Raji (cell line): ENCODE results near the gene SPATA21.

ENCODE experiments used
- POLR2A ChIP-seq: IDR thresholded peaks from 2 replicates; pipeline ENCODE4 v1.6.1; 2011; ENCODE audit warnings: low read depth, low read length, control low read depth; ENCODE audit not compliant: insufficient read depth

Gene SPATA21, protein sequence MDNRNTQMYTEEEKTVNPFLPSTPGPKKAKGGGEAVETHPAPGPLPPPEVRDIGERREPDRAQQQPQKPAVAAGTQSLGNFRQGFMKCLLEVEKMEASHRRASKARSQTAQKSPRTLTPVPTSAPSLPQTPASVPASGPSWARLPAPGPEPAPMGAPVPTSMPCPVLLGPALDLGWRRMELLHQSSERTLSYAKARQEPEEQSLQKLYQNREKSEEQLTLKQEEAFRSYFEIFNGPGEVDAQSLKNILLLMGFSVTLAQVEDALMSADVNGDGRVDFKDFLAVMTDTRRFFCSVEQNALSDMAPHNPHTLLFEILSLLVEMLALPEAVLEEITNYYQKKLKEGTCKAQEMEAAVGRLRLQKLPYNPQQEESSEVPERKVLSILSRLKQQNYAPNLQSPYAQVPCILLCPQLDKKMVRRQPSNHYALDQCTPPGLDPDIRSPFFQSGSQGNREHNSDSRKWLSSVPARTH

DNA sequence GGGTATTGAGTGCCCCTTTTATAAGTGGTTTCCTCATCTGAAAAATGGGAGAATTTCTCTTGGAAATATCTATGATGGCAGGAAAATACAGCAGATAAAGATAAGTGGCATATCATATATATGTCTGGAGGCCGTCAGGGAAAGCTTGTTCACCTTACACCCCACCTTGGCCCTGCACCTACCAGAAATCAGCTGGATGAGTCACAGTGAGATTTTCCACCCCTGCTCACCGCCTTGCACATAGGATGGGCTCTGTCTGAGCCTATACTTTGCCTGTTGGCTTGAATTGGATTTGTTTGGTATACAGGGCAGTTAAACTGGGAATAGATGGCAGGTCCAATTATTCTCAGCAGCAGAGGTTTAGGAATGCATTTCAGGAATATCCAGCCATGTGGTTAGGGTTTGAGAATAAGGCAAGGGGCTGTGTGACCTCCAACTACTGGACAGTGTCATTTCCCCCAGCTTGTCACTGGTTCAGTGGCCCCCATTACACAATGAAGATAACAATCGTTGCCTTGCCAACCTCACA, at the start of gene SPATA21:
Gene SPATA21 (minus strand): TSS at position 479 of the 529 bp plus-strand sequence. CDS start 6,053 bp downstream, outside the sequence.
- no peak for TF ChIP-seq POLR2A

DNA sequence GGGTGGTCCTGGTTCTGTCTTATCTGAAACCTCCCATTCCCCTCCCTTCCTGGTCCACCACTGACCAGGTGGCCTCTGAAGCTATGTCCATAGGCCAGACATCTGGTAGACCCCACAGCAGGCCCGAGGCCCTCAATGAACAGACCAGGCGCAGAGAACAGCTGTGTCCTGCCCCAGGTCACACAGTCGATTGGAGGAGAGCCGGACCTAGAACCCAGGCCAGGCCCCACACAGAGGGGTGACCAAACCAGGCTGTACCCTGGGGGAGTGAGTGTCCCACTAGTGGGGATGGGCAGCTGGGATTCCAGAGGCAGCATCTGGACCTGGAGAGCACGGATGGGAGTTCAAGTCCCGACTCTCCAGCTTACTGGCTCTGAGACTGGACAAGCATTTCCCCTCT, 47.7 kb upstream of the SPATA21 start:
- TF ChIP-seq POLR2A: no peak

DNA sequence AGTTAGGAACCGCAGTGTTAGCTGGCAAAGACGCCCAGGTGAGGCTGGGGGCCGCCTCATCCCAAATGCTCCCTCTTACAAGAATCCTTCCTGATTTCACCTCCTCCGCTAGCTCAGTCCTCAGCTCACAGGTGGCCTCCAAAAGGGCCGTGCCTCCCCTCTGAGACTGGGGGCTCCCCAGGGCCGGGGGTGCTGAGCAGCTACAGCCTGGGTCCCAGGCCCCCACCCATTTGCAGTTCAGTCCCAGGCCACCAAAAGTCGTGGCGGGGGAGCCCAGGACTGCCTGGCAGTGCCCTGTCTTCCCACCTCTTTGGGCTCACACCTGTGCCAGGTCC, 47.2 kb upstream of the SPATA21 start:
- TF ChIP-seq POLR2A: no peak

DNA sequence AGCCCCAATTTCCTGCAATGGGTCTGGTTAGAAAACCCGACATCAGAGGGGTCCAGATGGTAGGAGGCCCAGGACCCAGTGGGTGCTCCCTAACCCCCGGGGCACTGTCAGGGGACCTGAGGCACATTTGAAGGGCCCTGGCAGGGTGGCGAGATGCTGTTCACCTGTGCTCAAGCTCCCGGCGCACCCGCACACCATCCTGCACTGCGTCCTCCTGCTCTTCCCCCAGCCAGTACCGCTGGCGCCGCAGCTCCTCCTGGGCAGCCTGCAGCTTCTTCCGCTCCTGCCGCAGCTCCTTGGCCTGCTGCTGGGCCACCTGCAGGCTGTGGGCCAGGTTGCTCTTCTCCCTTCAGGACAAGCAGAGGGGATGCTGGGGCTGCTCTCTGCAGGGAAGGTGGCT, 40.9 kb upstream of the SPATA21 start:
- no peak for TF ChIP-seq POLR2A

DNA sequence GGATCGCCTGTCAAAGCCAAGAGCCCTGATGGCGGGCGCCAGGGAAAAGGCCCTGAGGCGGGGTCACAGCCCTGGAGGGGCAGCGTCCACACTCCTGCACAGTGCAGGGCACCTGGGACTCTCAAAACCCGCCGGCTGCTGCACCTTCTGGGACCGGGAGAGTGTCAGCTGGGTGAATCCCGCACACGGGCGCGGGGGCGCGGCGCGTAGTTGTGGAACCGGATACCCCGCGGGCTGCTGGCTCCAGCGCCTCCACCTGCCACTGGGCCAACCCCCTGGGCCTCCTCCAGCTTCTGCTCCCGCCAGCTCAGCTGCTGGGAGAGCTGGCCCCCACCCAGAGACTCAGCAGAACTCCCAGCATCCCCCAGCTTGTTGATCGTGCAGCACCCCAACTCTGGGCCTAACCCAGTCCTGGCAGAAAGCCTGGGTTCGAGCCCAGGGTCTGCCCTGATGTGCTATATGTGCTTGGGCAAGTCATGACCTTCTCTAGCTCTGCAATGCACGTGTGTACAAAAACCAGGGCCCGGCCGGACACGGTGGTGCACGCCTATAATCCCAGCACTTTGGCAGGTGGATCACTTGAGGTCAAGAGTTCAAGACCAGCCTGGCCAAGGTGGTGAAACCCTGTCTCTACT, 37.1 kb upstream of the SPATA21 start:
- TF ChIP-seq POLR2A: no peak

DNA sequence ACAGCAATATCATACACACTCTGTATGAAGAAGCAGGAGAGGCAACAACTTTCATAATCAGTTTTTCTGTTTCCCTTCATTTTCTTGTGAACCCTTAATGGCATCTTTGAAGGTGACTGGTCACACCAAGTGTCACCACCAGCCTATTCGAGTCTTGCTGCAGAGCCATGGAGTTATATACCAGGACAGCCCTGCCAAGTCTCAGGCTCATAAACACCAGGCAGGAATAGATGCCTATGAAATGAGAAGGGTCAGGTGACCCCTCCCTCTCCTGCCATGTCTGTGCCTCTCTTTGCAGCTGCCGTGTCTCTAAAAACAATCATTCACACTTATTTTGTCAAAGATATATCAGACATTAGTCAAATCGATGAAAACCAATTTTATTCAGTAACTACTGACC, 31.3 kb upstream of the SPATA21 start:
- no peak for TF ChIP-seq POLR2A

DNA sequence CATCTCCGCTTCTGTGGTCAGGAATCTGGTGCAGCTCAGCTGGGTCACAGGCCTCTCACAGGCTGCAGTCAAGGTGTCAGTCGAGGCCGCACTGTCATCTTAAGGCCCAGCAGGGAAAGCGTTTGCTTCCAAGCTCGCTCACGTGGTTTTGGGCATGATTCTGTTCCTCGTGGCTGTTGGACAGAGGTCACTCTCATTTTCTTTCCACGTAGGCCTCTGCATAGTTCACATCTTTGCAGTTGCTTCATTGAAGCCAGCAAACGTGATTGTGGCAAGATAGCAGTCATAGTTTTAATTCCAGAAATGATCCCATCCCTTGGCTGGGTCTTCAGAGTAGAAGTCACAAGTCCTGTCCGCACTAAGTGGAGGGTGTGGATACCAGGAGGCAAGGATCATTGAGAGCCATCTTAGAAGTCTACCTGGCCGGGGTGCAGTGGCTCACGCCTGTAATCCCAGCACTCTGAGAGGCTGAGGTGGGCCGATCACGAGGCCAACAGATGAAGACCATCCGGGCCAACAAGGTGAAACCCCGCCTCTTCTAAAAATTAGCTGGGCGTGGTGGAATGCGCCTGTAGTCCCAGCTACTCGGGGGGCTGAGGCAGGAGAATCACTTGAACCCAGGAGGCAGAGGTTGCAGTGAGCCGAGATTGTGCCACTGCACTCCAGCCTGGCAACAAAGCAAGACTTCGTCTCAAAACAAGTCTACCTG, 27.8 kb upstream of the SPATA21 start:
- no peak for TF ChIP-seq POLR2A

DNA sequence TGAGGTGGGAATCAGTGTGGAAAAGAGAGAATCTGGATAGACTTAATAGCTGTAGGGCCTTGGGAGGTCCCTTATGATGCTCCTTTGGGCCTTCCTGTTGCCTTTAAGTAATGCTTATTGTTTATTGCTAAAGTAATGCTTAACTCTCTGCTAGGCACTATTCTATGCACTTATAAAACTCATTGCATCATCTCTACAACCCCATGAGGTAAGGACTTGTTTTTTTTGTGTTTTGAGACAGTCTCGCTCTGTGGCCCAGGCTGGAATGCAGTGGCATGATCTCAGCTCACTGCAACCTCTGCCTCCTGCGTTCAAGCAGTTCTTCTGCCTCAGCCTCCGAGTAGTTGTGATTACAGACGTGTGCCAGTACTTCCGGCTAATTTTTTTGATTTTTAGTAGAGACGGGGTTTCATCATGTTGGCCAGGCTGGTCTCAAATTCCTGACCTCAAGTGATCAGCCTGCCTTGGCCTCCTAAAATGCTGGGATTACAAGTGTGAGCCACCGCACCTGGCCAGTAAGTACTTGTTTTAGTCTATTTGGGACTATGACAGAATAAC, 25.6 kb upstream of the SPATA21 start:
- no peak for TF ChIP-seq POLR2A

DNA sequence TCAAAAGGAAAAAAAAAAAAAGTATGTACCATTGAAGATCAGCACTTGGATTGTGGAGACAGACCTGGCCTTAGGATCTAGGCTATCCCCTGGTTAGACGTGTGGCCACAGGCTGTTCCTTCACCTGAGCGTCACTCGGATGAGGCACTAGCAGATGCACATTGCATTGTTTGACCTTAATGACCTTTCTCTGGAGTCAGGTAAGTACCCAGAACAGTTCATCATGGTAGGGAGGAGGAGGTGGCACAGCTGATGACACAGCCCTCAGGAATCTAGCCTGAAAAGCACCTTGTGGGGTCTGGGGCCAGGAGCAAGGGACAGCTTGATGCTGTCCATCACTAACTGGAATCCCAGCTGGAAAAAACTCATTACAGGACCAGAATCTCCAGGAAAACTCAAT, 24.5 kb upstream of the SPATA21 start:
- no peak for TF ChIP-seq POLR2A

DNA sequence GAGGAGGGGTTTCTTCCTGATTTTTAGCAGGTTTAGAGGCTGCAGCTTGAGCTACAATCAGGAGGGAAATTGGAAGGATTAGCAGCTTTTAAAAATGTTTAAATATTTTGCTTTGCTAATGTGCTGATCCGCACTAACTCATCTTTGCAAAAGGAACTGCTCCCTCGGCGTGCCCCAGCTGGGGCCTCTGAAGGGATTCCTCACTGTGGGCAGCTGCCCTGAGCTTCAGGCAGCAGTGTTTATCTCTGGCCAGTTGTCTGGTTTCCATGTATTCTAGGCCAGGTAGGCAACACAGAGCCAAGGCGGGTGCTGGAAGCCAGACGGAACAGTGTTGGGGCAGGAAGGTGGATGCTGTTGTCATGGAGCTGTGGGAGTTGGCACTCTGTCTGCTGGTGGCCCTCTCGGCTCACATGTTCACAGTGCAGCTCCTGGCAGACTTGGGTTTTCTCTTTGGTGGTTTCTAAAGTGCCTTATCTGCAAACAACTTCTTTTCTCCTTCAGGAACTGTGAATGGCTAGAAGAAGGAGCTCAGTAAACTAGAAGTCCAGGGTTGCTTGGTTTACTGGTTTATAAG, 22.2 kb upstream of the SPATA21 start:
- no peak for TF ChIP-seq POLR2A

DNA sequence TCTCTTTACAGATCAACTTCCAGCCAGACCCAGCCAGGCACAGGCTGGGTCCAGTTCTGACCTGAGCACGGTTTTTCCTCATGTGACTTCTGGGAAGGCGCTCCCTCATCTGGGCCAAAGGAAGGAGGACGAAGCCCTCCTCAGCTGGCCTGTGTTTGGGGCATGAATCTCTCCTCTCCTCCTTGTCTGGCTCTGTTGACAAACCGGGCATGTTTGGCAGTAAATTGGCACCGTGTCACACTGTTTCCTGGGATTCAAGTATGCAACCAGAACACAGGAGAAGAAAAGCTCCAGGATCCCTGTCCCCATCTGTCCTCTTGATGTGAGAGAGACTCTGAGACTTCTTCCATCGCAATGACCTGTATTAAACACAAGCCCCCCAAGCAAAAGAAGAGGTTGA, 21.6 kb upstream of the SPATA21 start:
- no peak for TF ChIP-seq POLR2A

DNA sequence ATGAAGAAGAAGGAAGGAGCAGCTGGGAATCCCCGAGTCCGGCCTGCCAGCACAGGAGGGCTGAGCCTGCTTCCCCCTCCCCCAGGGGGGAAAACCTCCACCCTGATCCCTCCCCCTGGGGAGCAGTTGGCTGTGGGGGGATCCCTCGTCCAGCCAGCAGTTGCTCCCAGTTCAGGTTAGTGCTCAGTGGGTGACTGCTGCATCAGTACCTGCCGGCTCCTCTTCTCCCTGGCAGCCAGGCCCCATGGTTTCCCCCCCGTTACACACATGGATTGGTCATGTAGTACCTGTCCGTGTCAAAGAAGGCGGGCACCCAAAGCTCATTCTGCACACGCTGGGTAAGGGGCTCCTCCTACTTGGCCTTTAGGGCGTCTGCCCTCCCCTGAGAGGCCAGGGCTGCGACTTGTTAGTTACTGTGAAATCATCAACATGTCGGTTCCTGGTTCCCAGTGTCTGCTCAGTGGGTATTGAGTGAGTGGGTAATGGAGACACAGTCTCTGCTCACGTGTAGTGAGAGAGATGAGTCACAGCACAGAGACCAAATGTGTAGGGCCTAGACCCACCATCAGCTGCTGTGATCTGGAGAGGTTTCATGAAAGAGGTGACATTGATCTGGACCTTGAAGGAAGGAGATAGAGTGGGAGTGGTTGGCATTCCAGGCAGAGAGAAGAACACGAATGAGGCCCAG, 14.8 kb upstream of the SPATA21 start:
- no peak for TF ChIP-seq POLR2A

DNA sequence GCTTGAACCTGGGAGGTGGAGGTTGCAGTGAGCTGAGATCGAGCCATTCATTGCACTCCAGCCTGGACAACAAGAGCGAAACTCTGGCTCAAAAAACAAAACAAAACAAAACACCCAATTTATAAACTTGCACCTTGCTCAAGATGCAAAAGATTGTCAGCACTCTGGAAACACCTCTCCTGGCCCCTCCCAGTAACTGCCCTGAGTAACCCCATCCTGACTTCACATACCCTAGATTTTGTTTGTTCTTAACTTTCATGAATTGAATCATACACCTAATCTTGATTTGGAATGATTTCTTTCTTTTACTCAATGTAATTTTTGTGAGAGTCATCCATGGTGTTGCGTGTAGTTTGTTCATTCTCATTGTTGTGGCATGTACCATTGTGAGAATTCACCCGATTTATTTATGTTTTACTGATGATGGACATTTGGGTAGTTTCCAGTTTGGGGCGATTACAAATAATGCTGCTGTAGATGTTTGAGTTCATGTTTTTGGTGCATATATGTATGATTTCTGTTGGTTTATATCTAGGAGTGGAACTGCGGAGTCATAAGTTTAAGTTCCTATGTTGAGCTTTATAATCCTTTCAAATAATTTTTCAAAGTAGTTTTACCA, 13.7 kb upstream of the SPATA21 start:
- TF ChIP-seq POLR2A: no peak

DNA sequence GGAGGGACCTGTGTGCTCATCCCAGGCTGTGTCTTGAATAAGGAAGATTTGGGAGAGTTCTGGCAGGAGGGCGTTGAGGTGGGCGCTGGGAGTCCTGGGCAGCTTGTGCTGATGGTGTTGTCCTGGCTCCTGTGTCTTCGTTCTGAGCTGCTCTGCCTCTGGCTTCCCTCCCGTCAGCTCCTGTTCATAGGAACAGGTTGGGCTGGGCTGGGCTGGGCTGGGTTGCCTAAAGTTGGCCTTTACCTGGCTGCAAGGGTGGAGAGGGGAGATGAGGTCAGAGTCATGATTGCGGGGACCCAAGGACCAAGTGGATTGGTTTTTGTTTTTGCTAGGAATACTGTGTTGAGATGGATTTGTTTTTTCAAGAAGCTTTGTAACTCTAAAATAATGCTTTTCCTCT, 12.4 kb upstream of the SPATA21 start:
- TF ChIP-seq POLR2A: no peak
